ENCODE results near the gene FAR2. TPM values are rescaled to one million over a fixed set of nuclear protein-coding genes. Genes with fewer than 3 reads are reported as not detected.

Gene FAR2
- total RNA-seq, 2 experiments from 2014 or later, result 0.73 TPM; not detected in 1

- H3K27ac ChIP-seq (ENCODE audit: low read depth, low read length, poor library complexity, severe bottlenecking), result no peak overlapping the region
- no peaks in the 10 kb centered on the region for H3K79me2 ChIP-seq (ENCODE audit: insufficient read depth, low read depth, low read length)
- H3K9me3 ChIP-seq (ENCODE audit: low read length), result no peaks in the 10 kb centered on the region
- no peaks in the 10 kb centered on the region for H3K36me3 ChIP-seq (ENCODE audit: insufficient read depth, low read length)
- no peaks in the 10 kb centered on the region for H3K9me2 ChIP-seq (ENCODE audit: insufficient read depth, low read length)
- no peaks in the 10 kb centered on the region for H4K20me1 ChIP-seq (ENCODE audit: insufficient read depth, low read length)
- CTCF ChIA-PET (ENCODE audit: unreplicated experiment), result no interaction called here
- no peak overlapping the region for H3K4me2 ChIP-seq (ENCODE audit: low read length)
- no peak overlapping the region for H2AFZ ChIP-seq (ENCODE audit: low read length)
- H3K4me3 ChIP-seq (ENCODE audit: low read depth, low read length, poor library complexity, severe bottlenecking), result no peak overlapping the region
- POLR2A ChIA-PET, result interaction anchor here (1.1 to 1.2 kb wide), 2 partner anchors 12 to 22 kb away, joined by 3 read pairs; no protein-coding TSS in a partner anchor
- no peak for DNase-seq (ENCODE audit: low spot score)
- intact Hi-C loops (cut with micrococcal nuclease; ENCODE audit: unreplicated experiment), result no loop called here
- H3K4me1 ChIP-seq (ENCODE audit: insufficient read depth, low read length, poor library complexity, severe bottlenecking), result no peaks in the 10 kb centered on the region
- BruUV-seq (replicated peaks), result no TSS peak
- TF ChIP-seq CTCF (conservative IDR thresholded peaks at IDR 0.05; ENCODE audit: low read length) (no peak), EZH2phosphoT487 (IDR thresholded peaks at IDR 0.05; ENCODE audit: borderline replicate concordance, low read depth, low read length) (no peak)
Observed at GRCh38 chr12:29234552-29234951, 85.5 kb downstream of the FAR2 start.

GRCh38 chr12:29234965-29235626, 86.0 kb downstream of the FAR2 start:
- CTCF ChIA-PET (ENCODE audit: unreplicated experiment), result no interaction called here
- no peak for DNase-seq (ENCODE audit: low spot score)

More at GRCh38 chr12:29234965-29235626, 86.0 kb downstream of the FAR2 start:
- Histone ChIP-seq H3K36me3 (ENCODE audit: insufficient read depth, low read length) (no peaks in the 10 kb centered on the region), H3K4me3 (ENCODE audit: low read depth, low read length, poor library complexity, severe bottlenecking) (no peak overlapping the region), H2AFZ (ENCODE audit: low read length) (no peak overlapping the region), H4K20me1 (ENCODE audit: insufficient read depth, low read length) (no peaks in the 10 kb centered on the region), H3K27ac (ENCODE audit: low read depth, low read length, poor library complexity, severe bottlenecking) (no peak overlapping the region), H3K79me2 (ENCODE audit: insufficient read depth, low read depth, low read length) (no peaks in the 10 kb centered on the region), H3K9me2 (ENCODE audit: insufficient read depth, low read length) (no peaks in the 10 kb centered on the region), H3K9me3 (ENCODE audit: low read length) (no peaks in the 10 kb centered on the region), H3K4me1 (ENCODE audit: insufficient read depth, low read length, poor library complexity, severe bottlenecking) (no peaks in the 10 kb centered on the region), H3K4me2 (ENCODE audit: low read length) (no peak overlapping the region)
- intact Hi-C loops (cut with micrococcal nuclease; ENCODE audit: unreplicated experiment), result no loop called here
- TF ChIP-seq CTCF (conservative IDR thresholded peaks at IDR 0.05; ENCODE audit: low read length), result no peak
- no TSS peak for BruUV-seq (replicated peaks)
- POLR2A ChIA-PET, result interaction anchor here (1.1 to 1.2 kb wide), 2 partner anchors 11 to 22 kb away, joined by 3 read pairs; no protein-coding TSS in a partner anchor
